Natural killer cell (primary cell): ENCODE results near the gene LUZP1. TPM values are rescaled to one million over a fixed set of nuclear protein-coding genes. Genes with fewer than 3 reads are reported as not detected.

ENCODE experiments used
- ATAC-seq, 3 donors: fragments of 150-1000 bp in 2 of 3; fragments of 200-7000 bp in 1 of 3; cut with Tn5 transposase; 1 replicate in 1 of 3; 2 replicates in 2 of 3; pipeline ENCODE4 v1.10.0; 2021; ENCODE audit warnings: mild to moderate bottlenecking in 2 of 3, moderate library complexity in 2 of 3
- DNase-seq, 2 donors: peaks; one replicate each; pipeline versions ENCODE4 v3.0.0 to v3.0.0-alpha.2; 2013 to 2021; ENCODE audit warnings: mixed read lengths in 1 of 2
- H3K27ac ChIP-seq: one replicate; pipeline ENCODE4 v1.5.1; 2013; ENCODE audit warnings: mild to moderate bottlenecking, low read length
- H3K27me3 ChIP-seq: one replicate; pipeline ENCODE4 v1.6.1; 2013; ENCODE audit warnings: low read length; ENCODE audit not compliant: control insufficient read depth, insufficient read depth
- H3K36me3 ChIP-seq: one replicate; pipeline ENCODE4 v1.6.1; 2013; ENCODE audit warnings: low read length; ENCODE audit not compliant: control insufficient read depth, insufficient read depth
- H3K4me1 ChIP-seq: one replicate; pipeline ENCODE4 v1.6.1; 2013; ENCODE audit warnings: low read length; ENCODE audit not compliant: control insufficient read depth, insufficient read depth
- H3K4me3 ChIP-seq: one replicate; pipeline ENCODE4 v1.5.1; 2013; ENCODE audit warnings: low read length
- H3K9me3 ChIP-seq: one replicate; pipeline ENCODE4 v1.6.1; 2013; ENCODE audit warnings: low read length; ENCODE audit not compliant: control insufficient read depth, insufficient read depth
- H3K27ac Mint-ChIP-seq, 2 donors: one replicate each; pipeline ENCODE4 v1.8.0; 2022; ENCODE audit warnings: mild to moderate bottlenecking in 2 of 2, mixed read lengths in 2 of 2, moderate library complexity in 1 of 2
- H3K27me3 Mint-ChIP-seq, 2 donors: one replicate each; pipeline ENCODE4 v1.8.0; 2022; ENCODE audit warnings: low read depth in 2 of 2, mixed read lengths in 2 of 2
- H3K36me3 Mint-ChIP-seq: one replicate; pipeline ENCODE4 v1.8.0; 2022; ENCODE audit warnings: mixed read lengths
- H3K4me1 Mint-ChIP-seq, 2 donors: one replicate each; pipeline ENCODE4 v1.8.0; 2022; ENCODE audit warnings: mixed read lengths in 2 of 2
- H3K4me3 Mint-ChIP-seq: one replicate; pipeline ENCODE4 v1.8.0; 2022; ENCODE audit warnings: mild to moderate bottlenecking, moderate library complexity, mixed read lengths
- H3K9me3 Mint-ChIP-seq, 2 donors: one replicate each; pipeline ENCODE4 v1.8.0; 2022; ENCODE audit warnings: mixed read lengths in 2 of 2
- WGBS: methylation state at CpG from one replicate; pipeline ENCODE4 v1.1.7; 2013; ENCODE audit warnings: missing lambda C conversion rate; ENCODE audit not compliant: insufficient coverage; 5-methylcytosine and 5-hydroxymethylcytosine counted together
- intact Hi-C: fragments of 100-400 bp; cut with micrococcal nuclease; formaldehyde crosslinking; loops from one replicate; pipeline ENCODE4 v1.14.2; 2022
- total RNA-seq, 4 donors: library from RNA; stranded (reverse); fragments of 120-200 nt in 1 of 4; gene quantifications; one replicate each; pipeline versions ENCODE4 v1.2.3 to v1.2.4, GENCODE V29; 2013 to 2022
- TF ChIP-seq, protein P1 (sequence below): fragments of 200-600 bp; IDR thresholded peaks from one replicate; pipeline ENCODE4 v1.8.0; 2022; ENCODE audit warnings: antibody characterized with exemption

Gene LUZP1
- total RNA-seq, 3 donors from 2014 or later (not counting 1 experiment from before 2014, with no cell fraction given) = 37.0 to 49.4 (median 39.6) TPM

DNA sequence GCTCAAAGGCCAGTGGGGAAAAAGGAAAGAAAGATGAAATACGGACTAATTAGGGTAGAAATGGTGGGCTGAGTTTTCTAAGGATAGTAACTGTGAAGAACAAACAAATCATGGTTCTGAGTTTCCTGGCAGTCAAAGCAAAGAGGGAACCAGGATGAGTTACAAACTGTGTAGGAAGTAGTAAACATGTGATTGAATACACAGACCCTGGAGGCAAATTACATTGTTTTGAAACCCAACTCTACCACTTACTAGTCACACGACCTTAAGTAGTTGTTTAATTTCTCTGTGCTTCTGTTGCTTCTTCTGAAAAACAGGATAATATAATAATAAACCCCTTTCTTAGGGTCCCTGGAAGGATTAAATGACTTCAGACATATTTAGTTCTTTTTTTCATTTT is 11.2 kb upstream of the LUZP1 start:
- H3K27me3 ChIP-seq = no peaks in the 10 kb centered on the region
- no peak for DNase-seq
- no peak for ATAC-seq
- Mint-ChIP-seq H3K4me3 (no peak overlapping the region), H3K27me3 (no peaks in the 10 kb centered on the region), H3K4me1 (peaks cover 6 to 27% of the 10 kb centered on the region in 2 donors), H3K36me3 (no peaks in the 10 kb centered on the region), H3K9me3 (no peaks in the 10 kb centered on the region), H3K27ac (peak overlapping the region in 1 of 2 donors; percentile 29)
- no peak overlapping the region for H3K4me3 ChIP-seq
- peaks cover 22% of the 10 kb centered on the region for H3K4me1 ChIP-seq
- H3K9me3 ChIP-seq = no peaks in the 10 kb centered on the region
- TF ChIP-seq, protein P1, sequence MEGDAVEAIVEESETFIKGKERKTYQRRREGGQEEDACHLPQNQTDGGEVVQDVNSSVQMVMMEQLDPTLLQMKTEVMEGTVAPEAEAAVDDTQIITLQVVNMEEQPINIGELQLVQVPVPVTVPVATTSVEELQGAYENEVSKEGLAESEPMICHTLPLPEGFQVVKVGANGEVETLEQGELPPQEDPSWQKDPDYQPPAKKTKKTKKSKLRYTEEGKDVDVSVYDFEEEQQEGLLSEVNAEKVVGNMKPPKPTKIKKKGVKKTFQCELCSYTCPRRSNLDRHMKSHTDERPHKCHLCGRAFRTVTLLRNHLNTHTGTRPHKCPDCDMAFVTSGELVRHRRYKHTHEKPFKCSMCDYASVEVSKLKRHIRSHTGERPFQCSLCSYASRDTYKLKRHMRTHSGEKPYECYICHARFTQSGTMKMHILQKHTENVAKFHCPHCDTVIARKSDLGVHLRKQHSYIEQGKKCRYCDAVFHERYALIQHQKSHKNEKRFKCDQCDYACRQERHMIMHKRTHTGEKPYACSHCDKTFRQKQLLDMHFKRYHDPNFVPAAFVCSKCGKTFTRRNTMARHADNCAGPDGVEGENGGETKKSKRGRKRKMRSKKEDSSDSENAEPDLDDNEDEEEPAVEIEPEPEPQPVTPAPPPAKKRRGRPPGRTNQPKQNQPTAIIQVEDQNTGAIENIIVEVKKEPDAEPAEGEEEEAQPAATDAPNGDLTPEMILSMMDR = no peak
- intact Hi-C loops = loop anchor here (1.0 kb wide), 1 partner anchor 82 kb away; no protein-coding TSS in a partner anchor
- WGBS = 84% methylated on average over 2 of the region's 2 CpGs
- no peaks in the 10 kb centered on the region for H3K36me3 ChIP-seq
- H3K27ac ChIP-seq = no peak overlapping the region

DNA sequence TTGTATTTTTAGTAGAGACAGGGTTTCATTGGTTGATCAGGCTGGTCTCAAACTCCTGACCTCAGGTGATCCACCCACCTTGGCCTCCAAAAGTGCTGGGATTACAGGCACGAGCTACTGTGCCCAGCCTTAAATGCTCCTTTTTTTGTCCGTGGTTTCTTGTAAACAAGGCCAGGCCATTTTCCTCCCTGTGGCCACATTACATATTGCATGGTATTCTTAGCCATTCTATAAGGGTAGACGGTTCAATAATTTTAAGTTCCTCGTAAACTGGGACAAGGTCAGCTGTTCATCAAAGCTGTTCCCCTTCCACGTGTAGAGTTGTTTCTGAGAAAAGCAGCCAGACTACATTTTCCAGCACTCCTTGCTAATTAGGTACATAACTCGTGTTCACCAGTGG is 10.3 kb upstream of the LUZP1 start:
- intact Hi-C loops = loop anchor here (1.0 kb wide), 1 partner anchor 81 kb away; no protein-coding TSS in a partner anchor
- ATAC-seq (peak in 1 of 3 donors; percentile 37), DNase-seq (peak in 1 of 2 donors; percentile 15)
- H3K27me3 ChIP-seq = no peaks in the 10 kb centered on the region
- Mint-ChIP-seq H3K36me3 (no peaks in the 10 kb centered on the region), H3K27ac (no peak overlapping the region), H3K4me3 (peak overlapping the region; percentile 57), H3K4me1 (peaks cover 9 to 27% of the 10 kb centered on the region in 2 donors), H3K27me3 (no peaks in the 10 kb centered on the region), H3K9me3 (peaks cover 0 to 2% of the 10 kb centered on the region in 2 donors)
- no peak overlapping the region for H3K27ac ChIP-seq
- 72% methylated on average over 5 of the region's 6 CpGs for WGBS
- peaks cover 13% of the 10 kb centered on the region for H3K4me1 ChIP-seq
- no peak overlapping the region for H3K4me3 ChIP-seq
- TF ChIP-seq, protein P1 = no peak
- H3K36me3 ChIP-seq = no peaks in the 10 kb centered on the region
- no peaks in the 10 kb centered on the region for H3K9me3 ChIP-seq

DNA sequence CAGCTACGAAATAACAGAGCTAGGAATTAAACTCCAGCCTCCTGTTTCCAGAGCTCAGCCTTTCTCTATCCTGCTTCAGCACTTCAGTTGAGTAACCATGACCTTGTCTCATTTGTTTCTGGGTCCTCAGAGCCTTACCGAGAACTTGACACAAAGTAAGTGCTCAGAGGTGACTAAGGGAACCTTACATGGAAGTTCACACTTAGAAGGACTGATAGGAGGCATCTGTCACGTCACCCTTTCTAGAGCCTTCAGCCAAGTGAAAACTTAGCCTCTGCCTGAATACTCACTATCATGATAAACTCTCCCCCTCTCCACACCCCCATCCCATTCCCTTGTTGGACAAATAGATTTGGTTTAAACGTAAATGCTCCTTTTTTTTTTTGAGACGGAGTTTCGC is 9.8 kb upstream of the LUZP1 start:
- no peak for DNase-seq
- Histone ChIP-seq H3K27me3 (no peaks in the 10 kb centered on the region), H3K9me3 (no peaks in the 10 kb centered on the region), H3K36me3 (no peaks in the 10 kb centered on the region), H3K4me1 (peaks cover 11% of the 10 kb centered on the region), H3K27ac (no peak overlapping the region), H3K4me3 (no peak overlapping the region)
- H3K27ac Mint-ChIP-seq = peak overlapping the region in 1 of 2 donors; percentile 70
- H3K4me1 Mint-ChIP-seq = peaks cover 9 to 23% of the 10 kb centered on the region in 2 donors
- no peaks in the 10 kb centered on the region for H3K27me3 Mint-ChIP-seq
- intact Hi-C loops = no loop called here
- 94% methylated on average over 6 of the region's 6 CpGs for WGBS
- peaks cover 0 to 2% of the 10 kb centered on the region in 2 donors for H3K9me3 Mint-ChIP-seq
- ATAC-seq = no peak
- no peaks in the 10 kb centered on the region for H3K36me3 Mint-ChIP-seq
- TF ChIP-seq, protein P1 = no peak
- peak overlapping the region; percentile 84 for H3K4me3 Mint-ChIP-seq
